ENCODE data around the gene ZNF573.
"Not testable (repeated sequence)": the region's sequence is repeated elsewhere in the genome, so short reads cannot be mapped to it uniquely, and the experiment has no call there.

ZNF573 gene

GRCh38 chr19:37779127-37780005 lies at the start of gene ZNF573:
ZNF573 (minus strand) TSS chr19:37779586; CDS start chr19:37773729, 5,857 bp downstream.
- Histone ChIP-seq H3K36me3 (replicated peaks; ENCODE audit: insufficient read depth, low read length) (no peaks in the 10 kb centered on the region), H3F3A (ENCODE audit: insufficient read depth, low read length) (no peaks in the 10 kb centered on the region), H3K4me1 (ENCODE audit: low read length) (no peaks in the 10 kb centered on the region), H3K9me2 (replicated peaks; ENCODE audit: insufficient read depth, low read length) (no peaks in the 10 kb centered on the region), H3K27me3 (replicated peaks; ENCODE audit: insufficient read depth, low read length) (no peaks in the 10 kb centered on the region), H3K27ac (ENCODE audit: low read length) (peak within 1 kb of the TSS; percentile 50; the same call in 1 of the 2 replicates), H2AFZ (ENCODE audit: low read length) (peak within 1 kb of the TSS; percentile 99), H3K4me3 (ENCODE audit: low read length) (peak within 1 kb of the TSS; percentile 92), H3K4me2 (ENCODE audit: low read depth, low read length) (peak within 1 kb of the TSS; percentile 53), H3K9me3 (replicated peaks; ENCODE audit: insufficient read depth, low read length) (no peaks in the 10 kb centered on the region), H4K20me1 (ENCODE audit: insufficient read depth, low read length) (no peaks in the 10 kb centered on the region), H3K9ac (ENCODE audit: low read length) (peak within 1 kb of the TSS; percentile 73; the same call in 1 of the 2 replicates), H3K79me2 (ENCODE audit: low read length) (no peaks in the 10 kb centered on the region)
- peak; percentile 84 for DNase-seq
- peak; percentile 8 for TF ChIP-seq CTCF (IDR thresholded peaks at IDR 0.05; ENCODE audit: low read length)
- no peak for TF ChIP-seq EZH2phosphoT487 (IDR thresholded peaks at IDR 0.05; ENCODE audit: low read length)

GRCh38 chr19:37817180-37817981 lies 38.0 kb upstream of the ZNF573 start:
- no peak for DNase-seq
- Histone ChIP-seq H3K9me2 (replicated peaks; ENCODE audit: insufficient read depth, low read length) (no peaks in the 10 kb centered on the region), H3K4me3 (ENCODE audit: low read length) (no peak overlapping the region), H3K36me3 (replicated peaks; ENCODE audit: insufficient read depth, low read length) (no peaks in the 10 kb centered on the region), H3K9me3 (replicated peaks; ENCODE audit: insufficient read depth, low read length) (no peaks in the 10 kb centered on the region), H3K4me2 (ENCODE audit: low read depth, low read length) (no peak overlapping the region), H3K79me2 (ENCODE audit: low read length) (no peaks in the 10 kb centered on the region), H3K27ac (ENCODE audit: low read length) (no peak overlapping the region), H3K27me3 (replicated peaks; ENCODE audit: insufficient read depth, low read length) (no peaks in the 10 kb centered on the region), H3K9ac (ENCODE audit: low read length) (no peak overlapping the region), H3K4me1 (ENCODE audit: low read length) (no peaks in the 10 kb centered on the region), H3F3A (ENCODE audit: insufficient read depth, low read length) (no peaks in the 10 kb centered on the region), H4K20me1 (ENCODE audit: insufficient read depth, low read length) (no peaks in the 10 kb centered on the region), H2AFZ (ENCODE audit: low read length) (no peak overlapping the region)
- TF ChIP-seq EZH2 (optimal IDR thresholded peaks at IDR 0.05; ENCODE audit: low read depth, low read length) (no peak), CTCF (IDR thresholded peaks at IDR 0.05; ENCODE audit: low read length) (no peak), EZH2phosphoT487 (IDR thresholded peaks at IDR 0.05; ENCODE audit: low read length) (no peak)

GRCh38 chr19:37815611-37816010 lies 36.2 kb upstream of the ZNF573 start:
- DNase-seq; H4K20me1 ChIP-seq (ENCODE audit: insufficient read depth, low read length); H3K9me3 ChIP-seq (replicated peaks; ENCODE audit: insufficient read depth, low read length); H3F3A ChIP-seq (ENCODE audit: insufficient read depth, low read length); H3K4me1 ChIP-seq (ENCODE audit: low read length); H3K79me2 ChIP-seq (ENCODE audit: low read length); H3K9ac ChIP-seq (ENCODE audit: low read length); H3K36me3 ChIP-seq (replicated peaks; ENCODE audit: insufficient read depth, low read length); H3K27me3 ChIP-seq (replicated peaks; ENCODE audit: insufficient read depth, low read length); H3K27ac ChIP-seq (ENCODE audit: low read length); H2AFZ ChIP-seq (ENCODE audit: low read length); H3K4me2 ChIP-seq (ENCODE audit: low read depth, low read length); H3K4me3 ChIP-seq (ENCODE audit: low read length); H3K9me2 ChIP-seq (replicated peaks; ENCODE audit: insufficient read depth, low read length): not testable (repeated sequence)
